ENCODE measurements around the gene MYBPC1. TPM values are rescaled to one million over a fixed set of nuclear protein-coding genes. Genes with fewer than 3 reads are reported as not detected.
"Not testable (repeated sequence)": the region's sequence is repeated elsewhere in the genome, so short reads cannot be mapped to it uniquely, and the experiment has no call there.

MYBPC1 gene
- total and polyA plus RNA-seq, 2 donors (not counting 1 experiment from before 2014, with no cell fraction given), result not detected

GRCh38 chr12:101680647-101681046, 85.9 kb downstream of the MYBPC1 start:
- H3K79me2 ChIP-seq (ENCODE audit: control insufficient read depth, insufficient read depth, low read length), result no peaks in the 10 kb centered on the region
- intact Hi-C loops (cut with micrococcal nuclease), result loop anchor here (5.0 kb wide), 1 partner anchor 33 kb away; no protein-coding TSS in a partner anchor
- no peaks in the 10 kb centered on the region for H3K9me3 Mint-ChIP-seq (ENCODE audit: insufficient read depth)
- CTCF ChIA-PET, result no interaction called here
- H3K9ac ChIP-seq (ENCODE audit: low read length), result no peak overlapping the region
- H3K4me3 ChIP-seq (ENCODE audit: control extremely low read depth in 1 of 5, extremely low read depth in 1 of 5, insufficient read depth in 1 of 5, low read depth in 2 of 5, low read length in 4 of 5), result no peak overlapping the region
- no peaks in the 10 kb centered on the region for H3K9me3 ChIP-seq (ENCODE audit: control extremely low read depth in 1 of 3, control insufficient read depth in 2 of 3, insufficient read depth in 1 of 3, low read length in 2 of 3)
- H2AFZ ChIP-seq (ENCODE audit: insufficient read depth, low read depth, low read length, poor library complexity, severe bottlenecking), result no peak overlapping the region
- H3K27me3 ChIP-seq (replicated peaks in 1 of 4; ENCODE audit: control extremely low read depth in 1 of 4, control insufficient read depth in 3 of 4, insufficient read depth in 4 of 4, low read length in 3 of 4), result peaks cover 0 to 4% (median 0%) of the 10 kb centered on the region in 4 experiments
- H3K4me1 Mint-ChIP-seq, result peaks cover 3% of the 10 kb centered on the region
- H3K27me3 Mint-ChIP-seq, result peaks cover 6% of the 10 kb centered on the region
- ATAC-seq (ENCODE audit: low read depth) (no peak), DNase-seq (no peak)
- TF ChIP-seq CTCF (IDR thresholded peaks at IDR 0.05) (no peak), EZH2 (IDR thresholded peaks at IDR 0.05; ENCODE audit: borderline replicate concordance, insufficient read depth, low read depth, low read length, poor library complexity, severe bottlenecking) (no peak)
- no peaks in the 10 kb centered on the region for H3K36me3 ChIP-seq (replicated peaks in 1 of 2; ENCODE audit: control extremely low read depth in 1 of 2, control insufficient read depth in 1 of 2, extremely low read depth in 1 of 2, insufficient read depth in 2 of 2, low read length in 1 of 2)
- POLR2A ChIA-PET, result no interaction called here
- H4K20me1 ChIP-seq (ENCODE audit: control insufficient read depth, insufficient read depth, low read length, poor library complexity, severe bottlenecking), result no peaks in the 10 kb centered on the region
- no peak overlapping the region for H3K4me2 ChIP-seq (replicated peaks; ENCODE audit: low read depth, low read length, poor library complexity, severe bottlenecking)
- no peak overlapping the region for H3K27ac Mint-ChIP-seq
- H3K4me3 Mint-ChIP-seq, result no peak overlapping the region
- no peak overlapping the region for H3K27ac ChIP-seq (ENCODE audit: low read length in 2 of 2)
- no peaks in the 10 kb centered on the region for H3K4me1 ChIP-seq (ENCODE audit: control insufficient read depth in 2 of 2, insufficient read depth in 2 of 2, low read length in 2 of 2)

- H3K9me3 Mint-ChIP-seq (ENCODE audit: insufficient read depth); H3K27me3 Mint-ChIP-seq; H3K4me1 ChIP-seq (ENCODE audit: control insufficient read depth in 2 of 2, insufficient read depth in 2 of 2, low read length in 2 of 2); ATAC-seq (ENCODE audit: low read depth); POLR2A ChIA-PET; DNase-seq; H2AFZ ChIP-seq (ENCODE audit: insufficient read depth, low read depth, low read length, poor library complexity, severe bottlenecking); H3K27me3 ChIP-seq (replicated peaks in 1 of 4; ENCODE audit: control extremely low read depth in 1 of 4, control insufficient read depth in 3 of 4, insufficient read depth in 4 of 4, low read length in 3 of 4); H3K4me1 Mint-ChIP-seq; H3K27ac ChIP-seq (ENCODE audit: low read length in 2 of 2); H3K79me2 ChIP-seq (ENCODE audit: control insufficient read depth, insufficient read depth, low read length); H3K9ac ChIP-seq (ENCODE audit: low read length); H3K4me3 ChIP-seq (ENCODE audit: control extremely low read depth in 1 of 5, extremely low read depth in 1 of 5, insufficient read depth in 1 of 5, low read depth in 2 of 5, low read length in 4 of 5); H3K27ac Mint-ChIP-seq; H3K4me3 Mint-ChIP-seq; H3K9me3 ChIP-seq (ENCODE audit: control extremely low read depth in 1 of 3, control insufficient read depth in 2 of 3, insufficient read depth in 1 of 3, low read length in 2 of 3); H3K4me2 ChIP-seq (replicated peaks; ENCODE audit: low read depth, low read length, poor library complexity, severe bottlenecking); H3K36me3 ChIP-seq (replicated peaks in 1 of 2; ENCODE audit: control extremely low read depth in 1 of 2, control insufficient read depth in 1 of 2, extremely low read depth in 1 of 2, insufficient read depth in 2 of 2, low read length in 1 of 2); H4K20me1 ChIP-seq (ENCODE audit: control insufficient read depth, insufficient read depth, low read length, poor library complexity, severe bottlenecking): not testable (repeated sequence)
- CTCF ChIA-PET, result interaction anchor here (1.1 to 2.0 kb wide), 4 partner anchors 9 to 48 kb away, joined by 3 to 4 read pairs (median 4); no protein-coding TSS in a partner anchor
- WGBS (ENCODE audit: insufficient coverage), result 94% methylated on average over 5 of the region's 6 CpGs
- intact Hi-C loops (cut with micrococcal nuclease), result loop anchor here (5.0 kb wide), 1 partner anchor 34 kb away; no protein-coding TSS in a partner anchor
Measured at GRCh38 chr12:101681627-101682026, 86.9 kb downstream of the MYBPC1 start.
